ENCODE results near the gene TLE2.

- TF ChIP-seq POLR2AphosphoS5 (IDR thresholded peaks at IDR 0.05; ENCODE audit: low read depth, low read length) = no peak
- TF ChIP-seq CTCF (IDR thresholded peaks at IDR 0.05) = no peak
These were observed 46.1 kb downstream of the TLE2 start for GRCh38 chr19:2982983-2983350.

All from Panc1 (cell line).